SK-N-SH (cell line): ENCODE results near the gene AZU1. TPM values are rescaled to one million over a fixed set of nuclear protein-coding genes. Genes with fewer than 3 reads are reported as not detected.

ENCODE experiments used
- CTCF ChIA-PET: fragments of 300-600, 350-600 bp; formaldehyde crosslinking; extraction: SDS; loops from one replicate; lab custom pipeline; 2021; lab: Yijun Ruan, JAX
- POLR2A ChIA-PET: fragments of 350-600 bp; sonication (Branson Sonifier 250); formaldehyde crosslinking; extraction: SDS; loops from one replicate; lab custom pipeline; 2020; ENCODE audit warnings: antibody characterized with exemption, inconsistent platforms; lab: Yijun Ruan, JAX
- DNase-seq: peaks from one replicate; pipeline ENCODE4 v3.0.0; 2012
- H2AFZ ChIP-seq: fragments of 200-600 bp; sonication (generic); 2 replicates; pipeline ENCODE4 v1.8.1; 2016; ENCODE audit warnings: antibody characterized with exemption, mild to moderate bottlenecking, low read depth
- H3F3A ChIP-seq: fragments of 200-600 bp; sonication (generic); replicated peaks from 2 replicates; pipeline ENCODE3; 2016; ENCODE audit warnings: antibody characterized with exemption, mild to moderate bottlenecking; ENCODE audit not compliant: insufficient read depth
- H3K27ac ChIP-seq, 2 experiments: fragments of 200-500 bp in 1 of 2; fragments of 200-600 bp in 1 of 2; sonication (Bioruptor generic) in 1 of 2; sonication (generic), shearing (Covaris generic) in 1 of 2; 2 replicates each; pipeline versions ENCODE4 v1.5.1 to v1.6.1; 2014 to 2016; ENCODE audit warnings: low read depth in 2 of 2, inconsistent platforms in 1 of 2, low read length in 1 of 2, mild to moderate bottlenecking in 1 of 2, mixed read lengths in 1 of 2
- H3K27me3 ChIP-seq: fragments of 200-600 bp; sonication (generic), shearing (Covaris generic); 2 replicates; pipeline ENCODE4 v1.6.1; 2016; ENCODE audit warnings: mixed run types; ENCODE audit not compliant: insufficient read depth
- H3K36me3 ChIP-seq, 2 experiments: fragments of 200-500 bp in 1 of 2; fragments of 200-600 bp in 1 of 2; sonication (Bioruptor generic) in 1 of 2; sonication (generic) in 1 of 2; replicated peaks in 1 of 2; 2 replicates each; pipeline versions ENCODE3 to v1.5.1; 2014 to 2016; ENCODE audit warnings: low read length in 1 of 2, mild to moderate bottlenecking in 1 of 2; ENCODE audit not compliant: insufficient read depth in 2 of 2, control insufficient read depth in 1 of 2
- H3K4me1 ChIP-seq, 2 experiments: fragments of 200-500 bp in 1 of 2; fragments of 200-600 bp in 1 of 2; sonication (Bioruptor generic) in 1 of 2; sonication (generic), shearing (Covaris generic) in 1 of 2; 2 replicates each; pipeline versions ENCODE4 v1.5.1 to v1.6.1; 2014 to 2016; ENCODE audit warnings: low read depth in 1 of 2, low read length in 1 of 2, mixed run types in 1 of 2; ENCODE audit not compliant: insufficient read depth in 2 of 2, control insufficient read depth in 1 of 2
- H3K4me2 ChIP-seq: fragments of 200-600 bp; sonication (generic), shearing (Covaris generic); 2 replicates; pipeline ENCODE4 v1.6.1; 2017; ENCODE audit warnings: mixed run types
- H3K4me3 ChIP-seq, 2 experiments: fragments of 200-500 bp in 1 of 2; fragments of 200-600 bp in 1 of 2; sonication (Bioruptor generic) in 1 of 2; sonication (generic), shearing (Covaris generic) in 1 of 2; 2 replicates each; pipeline versions ENCODE4 v1.5.1 to v1.8.1; 2014 to 2016; ENCODE audit warnings: low read depth in 2 of 2, inconsistent platforms in 1 of 2, low read length in 1 of 2, mild to moderate bottlenecking in 1 of 2, mixed read lengths in 1 of 2, moderate library complexity in 1 of 2
- H3K79me2 ChIP-seq: fragments of 200-600 bp; sonication (generic); 2 replicates; pipeline ENCODE4 v1.8.1; 2017; ENCODE audit warnings: mild to moderate bottlenecking; ENCODE audit not compliant: insufficient read depth
- H3K9ac ChIP-seq: fragments of 200-600 bp; sonication (generic); 2 replicates; pipeline ENCODE4 v1.6.1; 2017; ENCODE audit warnings: mixed run types
- H3K9me2 ChIP-seq: fragments of 200-600 bp; sonication (generic); 2 replicates; pipeline ENCODE4 v1.6.1; 2017; ENCODE audit warnings: mixed run types
- H3K9me3 ChIP-seq: fragments of 200-600 bp; sonication (generic); 2 replicates; pipeline ENCODE4 v1.6.1; 2017; ENCODE audit warnings: mixed run types, mild to moderate bottlenecking, moderate library complexity
- H4K20me1 ChIP-seq: fragments of 200-600 bp; sonication (generic); 2 replicates; pipeline ENCODE4 v1.6.1; 2017; ENCODE audit warnings: mild to moderate bottlenecking, mixed run types; ENCODE audit not compliant: insufficient read depth
- ELF1 ChIP-seq: IDR thresholded peaks from 2 replicates; pipeline ENCODE4 v1.4.0; 2012
- EZH2phosphoT487 ChIP-seq: fragments of 200-600 bp; sonication (generic); IDR thresholded peaks from 2 replicates; pipeline ENCODE4 v1.6.1; 2017; ENCODE audit warnings: low read depth, mixed run types, mild to moderate bottlenecking, antibody characterized with exemption, moderate library complexity, borderline replicate concordance
- FOSL2 ChIP-seq: IDR thresholded peaks from 2 replicates; pipeline ENCODE4 v1.4.0; 2012; ENCODE audit warnings: low read depth, mild to moderate bottlenecking, moderate library complexity, borderline replicate concordance
- MXI1 ChIP-seq: IDR thresholded peaks from 2 replicates; pipeline ENCODE4 v1.6.1; 2012; ENCODE audit warnings: mild to moderate bottlenecking, low read depth, low read length, improper control_type of control experiment
- NRF1 ChIP-seq: IDR thresholded peaks from 2 replicates; pipeline ENCODE4 v1.6.1; 2012; ENCODE audit warnings: low read depth, mild to moderate bottlenecking, low read length
- RAD21 ChIP-seq: IDR thresholded peaks from 2 replicates; pipeline ENCODE4 v1.6.1; 2012; ENCODE audit warnings: mild to moderate bottlenecking, low read length
- RCOR1 ChIP-seq: fragments of 150-350 bp; IDR thresholded peaks from 2 replicates; pipeline ENCODE4 v1.6.1; 2017; ENCODE audit warnings: antibody characterized with exemption, low read length
- RFX5 ChIP-seq: IDR thresholded peaks from 2 replicates; pipeline ENCODE4 v1.6.1; 2012; ENCODE audit warnings: mild to moderate bottlenecking, improper control_type of control experiment, low read length
- SIN3A ChIP-seq: IDR thresholded peaks from 2 replicates; pipeline ENCODE4 v1.6.1; 2012; ENCODE audit warnings: low read depth, mild to moderate bottlenecking, low read length, moderate library complexity, borderline replicate concordance
- SMC3 ChIP-seq: IDR thresholded peaks from 2 replicates; pipeline ENCODE4 v1.6.1; 2012; ENCODE audit warnings: low read depth, low read length, improper control_type of control experiment
- TEAD4 ChIP-seq: IDR thresholded peaks from 2 replicates; pipeline ENCODE4 v1.4.0; 2012; ENCODE audit warnings: mild to moderate bottlenecking, borderline replicate concordance; ENCODE audit not compliant: insufficient read depth
- YY1 ChIP-seq: IDR thresholded peaks from 2 replicates; pipeline ENCODE4 v1.4.0; 2012; ENCODE audit warnings: low read depth, mild to moderate bottlenecking
- WGBS: methylation state at CpG from one replicate; pipeline ENCODE4 v1.1.6; 2017; ENCODE audit warnings: low lambda C conversion rate; 5-methylcytosine and 5-hydroxymethylcytosine counted together
- polyA plus RNA-seq, 3 experiments: library from polyadenylated mRNA; depleted of rRNA; stranded (reverse); fragments of >200 nt; gene quantifications; 2 replicates each; pipeline ENCODE4 v1.2.3, GENCODE V29; 2012
- TF ChIP-seq, protein P1 (sequence below): IDR thresholded peaks from 2 replicates; pipeline ENCODE4 v1.6.1; 2012; ENCODE audit warnings: mild to moderate bottlenecking, low read depth, low read length, moderate library complexity
- TF ChIP-seq, protein P2 (sequence below): IDR thresholded peaks from 2 replicates; pipeline ENCODE4 v1.4.0; 2012; ENCODE audit warnings: low read depth, borderline replicate concordance
- TF ChIP-seq, protein P3 (sequence below): fragments of 150-350 bp; IDR thresholded peaks from 2 replicates; pipeline ENCODE4 v1.6.1; 2017; ENCODE audit warnings: antibody characterized with exemption, low read length, low read depth, borderline replicate concordance

The AZU1 gene
- polyA plus RNA-seq, 1 of the 3 experiments (the other 2 are of a cell fraction), result 0.15 TPM

DNA sequence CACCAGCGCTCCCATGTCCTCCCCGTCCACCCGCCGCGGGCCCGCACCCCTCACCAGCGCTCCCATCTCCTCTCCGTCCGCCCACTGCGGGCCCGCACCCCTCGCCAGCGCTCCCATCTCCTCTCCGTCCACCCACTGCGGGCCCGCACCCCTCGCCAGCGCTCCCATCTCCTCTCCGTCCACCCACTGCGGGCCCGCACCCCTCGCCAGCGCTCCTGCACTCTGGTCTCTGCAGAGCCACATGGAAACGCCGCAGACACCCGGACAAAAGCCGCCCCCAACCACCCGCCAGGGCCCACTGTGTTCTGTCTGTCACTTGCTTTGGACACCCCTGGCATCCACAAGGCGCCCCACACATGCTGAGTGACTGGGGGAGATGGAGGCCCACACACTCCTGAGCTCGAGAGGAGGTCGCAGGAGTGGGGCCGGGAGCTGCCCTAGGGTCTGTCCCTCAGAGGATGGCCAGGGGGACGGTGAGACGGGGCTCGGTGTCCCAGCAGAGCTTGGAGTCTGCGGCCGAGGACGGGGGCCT is 39.2 kb downstream of the AZU1 start:
- DNase-seq, result no peak
- H3K9me2 ChIP-seq, result no peaks in the 10 kb centered on the region
- TF ChIP-seq, protein P1, sequence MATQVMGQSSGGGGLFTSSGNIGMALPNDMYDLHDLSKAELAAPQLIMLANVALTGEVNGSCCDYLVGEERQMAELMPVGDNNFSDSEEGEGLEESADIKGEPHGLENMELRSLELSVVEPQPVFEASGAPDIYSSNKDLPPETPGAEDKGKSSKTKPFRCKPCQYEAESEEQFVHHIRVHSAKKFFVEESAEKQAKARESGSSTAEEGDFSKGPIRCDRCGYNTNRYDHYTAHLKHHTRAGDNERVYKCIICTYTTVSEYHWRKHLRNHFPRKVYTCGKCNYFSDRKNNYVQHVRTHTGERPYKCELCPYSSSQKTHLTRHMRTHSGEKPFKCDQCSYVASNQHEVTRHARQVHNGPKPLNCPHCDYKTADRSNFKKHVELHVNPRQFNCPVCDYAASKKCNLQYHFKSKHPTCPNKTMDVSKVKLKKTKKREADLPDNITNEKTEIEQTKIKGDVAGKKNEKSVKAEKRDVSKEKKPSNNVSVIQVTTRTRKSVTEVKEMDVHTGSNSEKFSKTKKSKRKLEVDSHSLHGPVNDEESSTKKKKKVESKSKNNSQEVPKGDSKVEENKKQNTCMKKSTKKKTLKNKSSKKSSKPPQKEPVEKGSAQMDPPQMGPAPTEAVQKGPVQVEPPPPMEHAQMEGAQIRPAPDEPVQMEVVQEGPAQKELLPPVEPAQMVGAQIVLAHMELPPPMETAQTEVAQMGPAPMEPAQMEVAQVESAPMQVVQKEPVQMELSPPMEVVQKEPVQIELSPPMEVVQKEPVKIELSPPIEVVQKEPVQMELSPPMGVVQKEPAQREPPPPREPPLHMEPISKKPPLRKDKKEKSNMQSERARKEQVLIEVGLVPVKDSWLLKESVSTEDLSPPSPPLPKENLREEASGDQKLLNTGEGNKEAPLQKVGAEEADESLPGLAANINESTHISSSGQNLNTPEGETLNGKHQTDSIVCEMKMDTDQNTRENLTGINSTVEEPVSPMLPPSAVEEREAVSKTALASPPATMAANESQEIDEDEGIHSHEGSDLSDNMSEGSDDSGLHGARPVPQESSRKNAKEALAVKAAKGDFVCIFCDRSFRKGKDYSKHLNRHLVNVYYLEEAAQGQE, result no peak
- TF ChIP-seq RAD21 (no peak), ELF1 (no peak), TEAD4 (no peak), FOSL2 (no peak), EZH2phosphoT487 (no peak), YY1 (no peak), NRF1 (no peak), RCOR1 (no peak), SIN3A (no peak), MXI1 (no peak), RFX5 (no peak), SMC3 (no peak)
- TF ChIP-seq, protein P2, sequence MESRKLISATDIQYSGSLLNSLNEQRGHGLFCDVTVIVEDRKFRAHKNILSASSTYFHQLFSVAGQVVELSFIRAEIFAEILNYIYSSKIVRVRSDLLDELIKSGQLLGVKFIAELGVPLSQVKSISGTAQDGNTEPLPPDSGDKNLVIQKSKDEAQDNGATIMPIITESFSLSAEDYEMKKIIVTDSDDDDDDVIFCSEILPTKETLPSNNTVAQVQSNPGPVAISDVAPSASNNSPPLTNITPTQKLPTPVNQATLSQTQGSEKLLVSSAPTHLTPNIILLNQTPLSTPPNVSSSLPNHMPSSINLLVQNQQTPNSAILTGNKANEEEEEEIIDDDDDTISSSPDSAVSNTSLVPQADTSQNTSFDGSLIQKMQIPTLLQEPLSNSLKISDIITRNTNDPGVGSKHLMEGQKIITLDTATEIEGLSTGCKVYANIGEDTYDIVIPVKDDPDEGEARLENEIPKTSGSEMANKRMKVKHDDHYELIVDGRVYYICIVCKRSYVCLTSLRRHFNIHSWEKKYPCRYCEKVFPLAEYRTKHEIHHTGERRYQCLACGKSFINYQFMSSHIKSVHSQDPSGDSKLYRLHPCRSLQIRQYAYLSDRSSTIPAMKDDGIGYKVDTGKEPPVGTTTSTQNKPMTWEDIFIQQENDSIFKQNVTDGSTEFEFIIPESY, result no peak
- TF ChIP-seq, protein P3, sequence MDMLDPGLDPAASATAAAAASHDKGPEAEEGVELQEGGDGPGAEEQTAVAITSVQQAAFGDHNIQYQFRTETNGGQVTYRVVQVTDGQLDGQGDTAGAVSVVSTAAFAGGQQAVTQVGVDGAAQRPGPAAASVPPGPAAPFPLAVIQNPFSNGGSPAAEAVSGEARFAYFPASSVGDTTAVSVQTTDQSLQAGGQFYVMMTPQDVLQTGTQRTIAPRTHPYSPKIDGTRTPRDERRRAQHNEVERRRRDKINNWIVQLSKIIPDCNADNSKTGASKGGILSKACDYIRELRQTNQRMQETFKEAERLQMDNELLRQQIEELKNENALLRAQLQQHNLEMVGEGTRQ, result no peak
- TF ChIP-seq, all 33 proteins: peak for 0
- Histone ChIP-seq H3K27ac (no peak overlapping the region), H3K4me3 (no peak overlapping the region), H3F3A (peaks cover 18% of the 10 kb centered on the region), H4K20me1 (no peaks in the 10 kb centered on the region), H2AFZ (no peak overlapping the region), H3K9me3 (no peaks in the 10 kb centered on the region), H3K4me2 (no peak overlapping the region), H3K79me2 (no peaks in the 10 kb centered on the region), H3K27me3 (no peaks in the 10 kb centered on the region), H3K4me1 (peaks cover 4 to 12% of the 10 kb centered on the region in 2 experiments; a peak in 2 of 4 replicates), H3K36me3 (peaks cover 0 to 27% of the 10 kb centered on the region in 2 experiments), H3K9ac (no peak overlapping the region)
- ChIA-PET POLR2A (no interaction called here), CTCF (interaction anchor here (0.7 kb wide), 1 partner anchor 19 kb away, joined by 4 read pairs; no protein-coding TSS in a partner anchor)
- WGBS, result 91% methylated on average over 34 of the region's 38 CpGs
